ENCODE data around the gene ACSL1. TPM values are rescaled to one million over a fixed set of nuclear protein-coding genes. Genes with fewer than 3 reads are reported as not detected.
A peak's percentile ranks its signal among the peaks of the same experiment; 100 is the strongest.

Gene ACSL1
- total and polyA plus RNA-seq, 2 experiments from 2014 or later = 6.2 to 13.1 TPM

GRCh38 chr4:184824776-184825084 lies 1.0 kb downstream of the ACSL1 start:
- ATAC-seq = no peak
- H3K4me2 ChIP-seq = peak overlapping the region; percentile 81
- H3K79me2 ChIP-seq (replicated peaks; ENCODE audit: insufficient read depth) = no peaks in the 10 kb centered on the region
- no peak overlapping the region for H3K27ac Mint-ChIP-seq
- no peaks in the 10 kb centered on the region for H3K9me3 Mint-ChIP-seq
- no peaks in the 10 kb centered on the region for H3K36me3 ChIP-seq (ENCODE audit: insufficient read depth)
- no peaks in the 10 kb centered on the region; the same call in 2 of the 3 replicates for H3K36me3 Mint-ChIP-seq (ENCODE audit: low read depth)
- peak overlapping the region; percentile 71 for H3K4me3 ChIP-seq
- H3F3A ChIP-seq (replicated peaks; ENCODE audit: low read depth) = no peaks in the 10 kb centered on the region
- DNase-seq (ENCODE audit: low spot score) = no peak
- no peaks in the 10 kb centered on the region for H4K20me1 ChIP-seq (replicated peaks; ENCODE audit: insufficient read depth)
- peaks cover 3% of the 10 kb centered on the region; the same call in 1 of the 3 replicates for H3K4me1 Mint-ChIP-seq
- peaks cover 3% of the 10 kb centered on the region; the same call in 1 of the 2 replicates for H3K4me1 ChIP-seq (ENCODE audit: insufficient read depth)
- peak overlapping the region; percentile 88 for H2AFZ ChIP-seq
- H3K27me3 Mint-ChIP-seq (ENCODE audit: insufficient read depth, low read depth, poor library complexity) = peaks cover 35% of the 10 kb centered on the region
- H3K4me3 Mint-ChIP-seq = peak overlapping the region; percentile 69
- H3K27me3 ChIP-seq (ENCODE audit: insufficient read depth) = peaks cover 55% of the 10 kb centered on the region
- TF ChIP-seq EZH2 (IDR thresholded peaks at IDR 0.05; ENCODE audit: low read depth, unreplicated experiment) = peak; percentile 61
- TF ChIP-seq REST (IDR thresholded peaks at IDR 0.05; ENCODE audit: unreplicated experiment) = no peak
- no peaks in the 10 kb centered on the region for H3K9me2 ChIP-seq (ENCODE audit: insufficient read depth)
- H3K27ac ChIP-seq (ENCODE audit: low read depth) = no peak overlapping the region

- H3K27me3 Mint-ChIP-seq (ENCODE audit: insufficient read depth, low read depth, poor library complexity) = peaks cover 35% of the 10 kb centered on the region
- peaks cover 3% of the 10 kb centered on the region; the same call in 1 of the 2 replicates for H3K4me1 ChIP-seq (ENCODE audit: insufficient read depth)
- no peak overlapping the region for H3K27ac ChIP-seq (ENCODE audit: low read depth)
- H3K4me3 Mint-ChIP-seq = peak overlapping the region; percentile 69
- no peak for TF ChIP-seq EZH2phosphoT487 (IDR thresholded peaks at IDR 0.05; ENCODE audit: unreplicated experiment)
- TF ChIP-seq POLR2AphosphoS5 (IDR thresholded peaks at IDR 0.05; ENCODE audit: low read depth) = no peak
- no peak for TF ChIP-seq ETS1 (IDR thresholded peaks at IDR 0.05)
- TF ChIP-seq EZH2 (IDR thresholded peaks at IDR 0.05; ENCODE audit: low read depth, unreplicated experiment) = no peak
- TF ChIP-seq ZNF462 (CRISPR knock-in tag; IDR thresholded peaks at IDR 0.05) = no peak
- TF ChIP-seq NANOG (IDR thresholded peaks at IDR 0.05; ENCODE audit: borderline replicate concordance) = no peak
- ATAC-seq = no peak
- no peak overlapping the region for H3K27ac Mint-ChIP-seq
- no peak overlapping the region for H2AFZ ChIP-seq
- no peaks in the 10 kb centered on the region for H3F3A ChIP-seq (replicated peaks; ENCODE audit: low read depth)
- no peak overlapping the region for H3K4me3 ChIP-seq
- H3K36me3 Mint-ChIP-seq (ENCODE audit: low read depth) = no peaks in the 10 kb centered on the region; the same call in 2 of the 3 replicates
- no peak for DNase-seq (ENCODE audit: low spot score)
- no peaks in the 10 kb centered on the region for H3K9me2 ChIP-seq (ENCODE audit: insufficient read depth)
- peaks cover 3% of the 10 kb centered on the region; the same call in 1 of the 3 replicates for H3K4me1 Mint-ChIP-seq
- no peaks in the 10 kb centered on the region for H3K9me3 Mint-ChIP-seq
- peaks cover 55% of the 10 kb centered on the region for H3K27me3 ChIP-seq (ENCODE audit: insufficient read depth)
- no peaks in the 10 kb centered on the region for H4K20me1 ChIP-seq (replicated peaks; ENCODE audit: insufficient read depth)
- H3K36me3 ChIP-seq (ENCODE audit: insufficient read depth) = no peaks in the 10 kb centered on the region
- no peak overlapping the region for H3K4me2 ChIP-seq
- H3K79me2 ChIP-seq (replicated peaks; ENCODE audit: insufficient read depth) = no peaks in the 10 kb centered on the region
Measured at GRCh38 chr4:184824081-184824775, 1.5 kb downstream of the ACSL1 start.

Measured in GM23338 (cell line).